CD4-positive, alpha-beta T cell treated with Interleukin-21 for 1 hour (primary cell): ENCODE data around the gene RSPH9.
"Not testable (repeated sequence)": the region's sequence is repeated elsewhere in the genome, so short reads cannot be mapped to it uniquely, and the experiment has no call there.

Source experiments
- DNase-seq: peaks from one replicate; pipeline ENCODE4 v3.0.0-alpha.2; 2020

RSPH9 gene

GRCh38 chr6:43629505-43630300, 15.1 kb upstream of the RSPH9 start:
- peak; percentile 95 for DNase-seq

GRCh38 chr6:43630980-43631619, 13.7 kb upstream of the RSPH9 start:
- no peak for DNase-seq

- not testable (repeated sequence) for DNase-seq
These were observed 11.8 kb upstream of the RSPH9 start for GRCh38 chr6:43633002-43633401.

- no peak for DNase-seq
These were observed 10.0 kb upstream of the RSPH9 start for GRCh38 chr6:43634702-43635303.

GRCh38 chr6:43635387-43636307, 9.2 kb upstream of the RSPH9 start, which contains the start of gene MAD2L1BP:
Gene MAD2L1BP, plus strand, starts transcription at chr6:43635840. Its CDS starts 36 bp downstream, at chr6:43635876.
- peak; percentile 83 for DNase-seq

- DNase-seq: peak; percentile 22
These were observed 8.6 kb upstream of the RSPH9 start for GRCh38 chr6:43636308-43636659.

GRCh38 chr6:43639984-43640800, 4.6 kb upstream of the RSPH9 start:
- DNase-seq: no peak

- no peak for DNase-seq
These were observed 753 bp downstream of the RSPH9 start for GRCh38 chr6:43645613-43645964.

- DNase-seq: no peak
These were observed 2.8 kb downstream of the RSPH9 start for GRCh38 chr6:43647613-43648012.

GRCh38 chr6:43648248-43648647, 3.4 kb downstream of the RSPH9 start:
- no peak for DNase-seq

- DNase-seq: not testable (repeated sequence)
These were observed 8.0 kb downstream of the RSPH9 start for GRCh38 chr6:43652822-43653221.

GRCh38 chr6:43657221-43657802, 12.5 kb downstream of the RSPH9 start:
- no peak for DNase-seq

GRCh38 chr6:43658161-43658560, 13.3 kb downstream of the RSPH9 start:
- no peak for DNase-seq

- DNase-seq: not testable (repeated sequence)
These were observed 18.1 kb downstream of the RSPH9 start for GRCh38 chr6:43662948-43663347.

GRCh38 chr6:43665376-43665775, 20.5 kb downstream of the RSPH9 start:
- DNase-seq: no peak

GRCh38 chr6:43666196-43666920, 21.5 kb downstream of the RSPH9 start:
- DNase-seq: no peak

GRCh38 chr6:43667245-43668150, 22.7 kb downstream of the RSPH9 start:
- DNase-seq: peak; percentile 77

GRCh38 chr6:43668151-43669028, 23.6 kb downstream of the RSPH9 start:
- peak; percentile 33 for DNase-seq
